ENCODE measurements around the gene CHD5.

Gene CHD5

DNA sequence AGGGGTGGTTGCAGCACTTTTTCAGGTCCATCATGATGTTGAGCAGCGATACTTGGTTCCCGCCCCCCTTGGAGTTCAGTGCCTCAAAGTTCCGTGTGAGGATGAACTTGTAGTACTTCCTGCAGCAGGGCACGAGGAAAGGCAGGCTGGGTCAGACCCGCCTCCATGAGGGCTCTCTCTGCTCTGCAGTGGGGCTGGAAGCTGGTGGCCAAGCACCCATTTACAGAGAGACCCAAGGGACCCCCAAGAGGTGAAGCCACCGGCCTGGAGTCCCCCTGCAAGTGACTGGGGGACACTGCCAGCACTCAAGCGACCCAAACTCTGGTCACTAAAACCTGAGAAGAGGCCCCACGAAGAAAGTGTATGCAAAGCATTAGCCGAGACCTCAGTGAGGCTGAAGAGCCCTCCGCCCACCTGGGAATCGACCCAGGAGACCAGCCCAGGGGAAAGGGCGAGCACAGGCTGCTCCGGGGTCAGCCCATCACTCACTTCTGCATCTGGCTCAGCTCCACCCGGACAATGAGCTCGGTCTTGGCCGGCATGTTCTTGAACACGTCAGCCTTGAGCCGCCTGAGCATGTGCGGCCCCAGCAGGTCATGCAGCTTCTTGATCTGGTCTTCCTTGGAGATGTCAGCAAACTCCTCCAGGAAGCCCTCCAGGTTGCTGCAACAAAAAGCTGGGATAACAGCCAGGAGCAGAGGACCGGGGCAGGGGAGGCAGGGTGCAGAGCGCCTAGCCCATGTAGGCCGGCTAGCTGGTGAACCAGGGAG lies 45.2 kb downstream of the CHD5 start:
- no peak for DNase-seq (ENCODE audit: low read depth)
- no peak overlapping the region for H3K4me3 ChIP-seq (replicated peaks; ENCODE audit: low read depth, low read length)
- TF ChIP-seq, protein P1, sequence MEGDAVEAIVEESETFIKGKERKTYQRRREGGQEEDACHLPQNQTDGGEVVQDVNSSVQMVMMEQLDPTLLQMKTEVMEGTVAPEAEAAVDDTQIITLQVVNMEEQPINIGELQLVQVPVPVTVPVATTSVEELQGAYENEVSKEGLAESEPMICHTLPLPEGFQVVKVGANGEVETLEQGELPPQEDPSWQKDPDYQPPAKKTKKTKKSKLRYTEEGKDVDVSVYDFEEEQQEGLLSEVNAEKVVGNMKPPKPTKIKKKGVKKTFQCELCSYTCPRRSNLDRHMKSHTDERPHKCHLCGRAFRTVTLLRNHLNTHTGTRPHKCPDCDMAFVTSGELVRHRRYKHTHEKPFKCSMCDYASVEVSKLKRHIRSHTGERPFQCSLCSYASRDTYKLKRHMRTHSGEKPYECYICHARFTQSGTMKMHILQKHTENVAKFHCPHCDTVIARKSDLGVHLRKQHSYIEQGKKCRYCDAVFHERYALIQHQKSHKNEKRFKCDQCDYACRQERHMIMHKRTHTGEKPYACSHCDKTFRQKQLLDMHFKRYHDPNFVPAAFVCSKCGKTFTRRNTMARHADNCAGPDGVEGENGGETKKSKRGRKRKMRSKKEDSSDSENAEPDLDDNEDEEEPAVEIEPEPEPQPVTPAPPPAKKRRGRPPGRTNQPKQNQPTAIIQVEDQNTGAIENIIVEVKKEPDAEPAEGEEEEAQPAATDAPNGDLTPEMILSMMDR (IDR thresholded peaks at IDR 0.05; ENCODE audit: low read length, missing control alignments) = no peak

DNA sequence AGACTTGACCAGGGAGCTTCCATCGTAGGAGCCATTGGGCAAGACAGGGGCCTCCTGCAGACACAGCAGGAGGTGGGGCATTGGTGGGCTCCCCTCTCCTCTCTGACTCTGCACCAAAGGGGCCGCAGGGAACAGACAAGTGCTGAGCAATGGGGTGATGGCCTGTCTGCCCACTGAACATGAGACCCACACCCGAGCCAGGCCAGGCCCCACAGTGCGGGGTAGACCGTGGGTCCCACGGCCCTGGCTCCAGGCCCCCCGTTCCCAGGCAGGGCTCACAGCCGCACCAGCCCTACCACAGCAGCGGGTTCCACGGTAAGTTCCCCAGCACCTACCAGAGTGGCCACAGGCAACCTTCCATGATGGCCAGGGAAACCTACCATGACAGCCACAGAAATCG lies 45.9 kb downstream of the CHD5 start:
- TF ChIP-seq, protein P1 (IDR thresholded peaks at IDR 0.05; ENCODE audit: low read length, missing control alignments) = no peak
- no peak for DNase-seq (ENCODE audit: low read depth)
- no peak overlapping the region for H3K4me3 ChIP-seq (replicated peaks; ENCODE audit: low read depth, low read length)

DNA sequence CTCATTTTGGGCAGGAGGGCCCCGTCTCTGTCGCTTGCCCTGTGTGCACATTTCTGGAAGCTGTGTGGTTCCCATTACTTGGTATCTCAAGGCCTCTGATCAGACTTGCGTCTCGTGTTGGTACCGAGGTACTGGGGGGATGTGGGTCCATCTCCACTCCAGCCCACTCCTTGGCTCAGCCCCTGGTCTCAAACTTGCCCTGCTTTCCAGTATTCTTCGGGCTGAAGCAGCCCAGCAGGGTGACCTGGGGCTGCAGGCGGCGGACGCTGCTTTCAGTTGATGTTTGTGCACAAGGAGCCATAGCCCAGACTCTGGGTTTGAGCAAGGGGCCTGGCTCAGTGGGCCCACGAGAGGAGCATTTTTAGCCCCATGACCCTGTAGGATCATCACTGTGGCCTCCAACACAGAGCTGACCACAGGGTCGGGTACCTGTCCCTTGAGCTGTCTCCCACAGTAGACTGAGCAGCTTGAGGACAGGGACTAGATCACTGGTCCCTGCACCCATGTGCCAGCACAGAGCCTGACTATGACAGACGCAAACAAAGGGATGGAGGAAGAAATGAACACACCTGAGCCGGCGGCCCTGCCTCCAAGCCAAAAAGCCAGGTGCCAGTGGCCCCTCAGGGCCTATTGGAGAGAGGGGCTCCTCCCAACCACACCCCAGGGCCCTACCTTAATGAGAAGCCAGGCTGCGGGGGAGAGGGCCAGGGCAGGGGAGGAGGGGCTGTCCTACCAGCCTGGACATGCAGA lies 46.8 kb downstream of the CHD5 start:
- TF ChIP-seq, protein P1 (IDR thresholded peaks at IDR 0.05; ENCODE audit: low read length, missing control alignments) = no peak
- DNase-seq (ENCODE audit: low read depth) = no peak
- H3K4me3 ChIP-seq (replicated peaks; ENCODE audit: low read depth, low read length) = no peak overlapping the region

DNA sequence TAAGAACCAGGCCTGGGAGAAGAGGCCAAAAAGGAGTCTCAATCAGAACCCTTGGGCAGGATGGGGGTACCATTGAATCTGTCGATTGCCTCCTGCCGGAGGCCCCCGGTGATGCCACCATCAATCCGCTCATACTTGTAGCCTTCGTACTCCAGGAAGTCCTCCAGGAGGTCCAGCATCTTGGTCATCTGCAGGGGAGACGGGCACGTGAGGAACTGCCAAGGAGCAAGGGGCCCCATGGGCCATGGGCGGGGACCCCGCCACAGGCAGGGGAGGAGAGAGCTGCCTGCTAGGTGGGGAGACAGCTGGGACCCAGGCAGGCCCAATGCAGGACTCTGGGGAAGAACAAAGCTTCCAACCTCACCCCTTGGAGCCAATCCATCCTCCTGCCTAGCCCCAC lies 48.6 kb downstream of the CHD5 start:
- TF ChIP-seq, protein P1 (IDR thresholded peaks at IDR 0.05; ENCODE audit: low read length, missing control alignments) = no peak
- no peak for DNase-seq (ENCODE audit: low read depth)
- no peak overlapping the region for H3K4me3 ChIP-seq (replicated peaks; ENCODE audit: low read depth, low read length)

DNA sequence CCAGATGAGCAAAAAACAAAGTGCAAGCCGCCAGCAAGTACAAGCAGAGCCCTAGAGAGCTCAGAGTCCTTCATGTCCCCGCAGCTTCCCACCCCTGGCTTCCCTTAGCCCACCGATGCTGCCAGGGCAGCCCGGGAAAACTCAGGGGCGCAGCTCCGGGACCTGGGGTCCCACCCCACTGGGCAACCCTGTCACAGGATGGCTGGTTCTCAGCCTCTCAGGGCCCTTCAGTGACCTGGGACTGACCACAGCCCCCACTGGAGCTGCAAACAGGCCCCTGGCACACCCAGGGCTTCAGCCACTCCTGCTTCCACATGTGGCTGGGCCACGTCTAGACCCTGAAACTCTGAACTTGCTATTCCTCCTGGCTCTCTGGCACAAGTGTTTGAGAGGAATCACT lies 49.5 kb downstream of the CHD5 start:
- DNase-seq (ENCODE audit: low read depth) = no peak
- TF ChIP-seq, protein P1 (IDR thresholded peaks at IDR 0.05; ENCODE audit: low read length, missing control alignments) = no peak
- H3K4me3 ChIP-seq (replicated peaks; ENCODE audit: low read depth, low read length) = no peak overlapping the region

DNA sequence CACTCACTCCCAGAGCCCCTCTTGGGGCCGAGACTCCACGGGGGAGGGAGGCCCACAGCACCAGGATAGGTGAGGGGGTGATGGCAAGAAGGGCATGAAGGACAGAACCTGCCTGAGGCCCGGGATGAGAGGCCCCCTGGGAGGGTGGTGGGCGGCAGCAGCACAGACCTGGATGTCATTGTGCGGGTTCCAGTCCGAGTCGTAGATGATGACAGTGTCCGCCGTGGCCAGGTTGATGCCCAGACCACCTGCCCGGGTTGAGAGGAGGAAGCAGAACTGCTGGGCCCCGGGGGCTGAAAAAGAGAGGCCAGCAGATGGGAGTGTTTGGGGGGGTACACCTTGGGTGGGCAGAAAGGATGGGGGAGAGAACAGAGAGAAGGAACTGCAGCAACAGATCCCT lies 50.1 kb downstream of the CHD5 start:
- TF ChIP-seq, protein P1 (IDR thresholded peaks at IDR 0.05; ENCODE audit: low read length, missing control alignments) = no peak

More for the DNA sequence above, 50.1 kb downstream of the CHD5 start:
- no peak for DNase-seq (ENCODE audit: low read depth)
- H3K4me3 ChIP-seq (replicated peaks; ENCODE audit: low read depth, low read length) = no peak overlapping the region

All from fibroblast of pulmonary artery (primary cell).